ENCODE results near the gene USP21. TPM values are rescaled to one million over a fixed set of nuclear protein-coding genes. Genes with fewer than 3 reads are reported as not detected.

USP21 gene
- total and polyA plus RNA-seq, 9 of the 15 experiments (the other 6 are each of a cell fraction or from before 2014, with no cell fraction given), result 4.9 to 52.4 (median 21.6) TPM

- TF ChIP-seq BCLAF1 (IDR thresholded peaks at IDR 0.05; ENCODE audit: borderline replicate concordance in 1 of 2, control insufficient read depth in 1 of 2, low read depth in 2 of 2, low read length in 1 of 2), result peak in 1 of 2 experiments; percentile 91; a peak in 2 of 4 replicates
- TF ChIP-seq ZC3H11A (IDR thresholded peaks at IDR 0.05; ENCODE audit: low read depth, low read length), result no peak; the same call in 1 of the 2 replicates
- TF ChIP-seq ZBTB11 (CRISPR knock-in tag; IDR thresholded peaks at IDR 0.05), result peak; percentile 92 to 99 (median 97); a peak in 5 of 6 replicates
- no peak for TF ChIP-seq ZNF384 (IDR thresholded peaks at IDR 0.05; ENCODE audit: low read depth, low read length)
- peak; percentile 42; the same call in 1 of the 2 replicates for TF ChIP-seq MYBL2 (IDR thresholded peaks at IDR 0.05; ENCODE audit: low read depth)
- no peak for TF ChIP-seq MYBL2 (CRISPR knock-in tag; IDR thresholded peaks at IDR 0.05; ENCODE audit: borderline replicate concordance)
- no peak for TF ChIP-seq PTTG1 (tag; IDR thresholded peaks at IDR 0.05; ENCODE audit: low read depth)
- peak; percentile 90 for TF ChIP-seq DIDO1 (tag; IDR thresholded peaks at IDR 0.05; ENCODE audit: low read depth)
- TF ChIP-seq CC2D1A (IDR thresholded peaks at IDR 0.05), result no peak
- TF ChIP-seq TARDBP (IDR thresholded peaks at IDR 0.05), result no peak; the same call in 1 of the 2 replicates
- TF ChIP-seq MED1 (CRISPR knock-in tag; IDR thresholded peaks at IDR 0.05; ENCODE audit: borderline replicate concordance), result no peak
- TF ChIP-seq EGR1 (conservative IDR thresholded peaks at IDR 0.05), result no peak
- TF ChIP-seq ZNF395 (CRISPR knock-in tag; IDR thresholded peaks at IDR 0.05), result peak; percentile 59; the same call in 1 of the 2 replicates
- TF ChIP-seq FUS (optimal IDR thresholded peaks at IDR 0.05; ENCODE audit: low read depth, low read length), result no peak
- no peak for TF ChIP-seq JUNB (CRISPR knock-in tag; conservative IDR thresholded peaks at IDR 0.05)
- no peak for TF ChIP-seq ATF6 (CRISPR knock-in tag; IDR thresholded peaks at IDR 0.05)
- no peak for TF ChIP-seq ZKSCAN8 (CRISPR knock-in tag; IDR thresholded peaks at IDR 0.05)
Measured at GRCh38 chr1:161153682-161154337, 5.5 kb upstream of the USP21 start, which contains the start of gene UFC1 (continued).
